Right atrium auricular region (tissue), 2 donors: ENCODE measurements around the gene EPS8L1. TPM values are rescaled to one million over a fixed set of nuclear protein-coding genes. Genes with fewer than 3 reads are reported as not detected.

Experiments
- DNase-seq: peaks from one replicate; pipeline ENCODE4 v3.0.0-alpha.2; 2019; ENCODE audit warnings: low spot score
- H3K27ac ChIP-seq, 2 donors: fragments of 200-600 bp; sonication (generic); 1 replicate in 1 of 2; 2 replicates in 1 of 2; pipeline ENCODE4 v1.5.1; 2016 to 2019
- H3K27me3 ChIP-seq, 2 donors: fragments of 200-600 bp; sonication (generic); one replicate each; pipeline versions ENCODE4 v1.5.1 to v1.6.0; 2017 to 2019
- H3K36me3 ChIP-seq: fragments of 200-600 bp; sonication (generic); one replicate; pipeline ENCODE4 v1.5.1; 2016
- H3K4me1 ChIP-seq, 2 donors: fragments of 200-600 bp; sonication (generic); one replicate each; pipeline versions ENCODE4 v1.5.1 to v1.6.0; 2017 to 2019
- H3K4me3 ChIP-seq, 2 donors: fragments of 200-600 bp; sonication (generic); 1 replicate in 1 of 2; 2 replicates in 1 of 2; pipeline ENCODE4 v1.5.1; 2017 to 2019; ENCODE audit warnings: mild to moderate bottlenecking in 1 of 2, moderate library complexity in 1 of 2
- H3K9me3 ChIP-seq, 2 donors: fragments of 200-600 bp; sonication (generic); one replicate each; pipeline ENCODE4 v1.5.1; 2019
- CTCF ChIP-seq, 2 donors: fragments of 200-600 bp; sonication (generic); IDR thresholded peaks; one replicate each; pipeline ENCODE4 v1.5.1; 2019; ENCODE audit warnings: antibody characterized with exemption in 2 of 2
- total RNA-seq, 2 donors: library from RNA; depleted of rRNA; stranded (reverse); fragments of >200 nt; gene quantifications; one replicate each; pipeline ENCODE4 v1.1.0, GENCODE V29; 2016

Gene EPS8L1
- total RNA-seq, 2 donors from 2014 or later = 6.7 to 13.8 TPM

GRCh38 chr19:55068950-55069864, 6.5 kb upstream of the EPS8L1 start:
- no peak for TF ChIP-seq CTCF (IDR thresholded peaks at IDR 0.05)

DNA sequence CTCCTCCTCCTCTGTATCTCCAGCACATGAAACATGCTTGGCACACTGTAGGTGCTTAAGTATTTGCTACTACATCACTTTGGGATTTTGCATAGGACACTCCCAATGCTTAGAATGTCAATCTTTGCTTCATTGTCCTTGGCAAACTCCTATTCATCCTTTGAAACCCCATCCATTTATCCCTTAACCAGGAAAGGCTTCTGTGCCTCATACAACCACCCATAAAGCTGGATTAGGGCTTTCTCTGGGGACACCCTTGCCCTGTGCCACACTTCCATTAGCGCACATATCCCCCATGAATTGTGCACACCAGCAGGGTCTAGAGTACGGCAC, 5.8 kb upstream of the EPS8L1 start:
- H3K4me1 ChIP-seq = peaks cover 0 to 8% of the 10 kb centered on the region in 2 donors
- peaks cover 0 to 14% of the 10 kb centered on the region in 2 donors for H3K9me3 ChIP-seq
- H3K27me3 ChIP-seq = peaks cover 9 to 10% of the 10 kb centered on the region in 2 donors
- no peak overlapping the region for H3K4me3 ChIP-seq
- DNase-seq = no peak
- H3K27ac ChIP-seq = no peak overlapping the region
- TF ChIP-seq CTCF (IDR thresholded peaks at IDR 0.05) = no peak
- H3K36me3 ChIP-seq = no peaks in the 10 kb centered on the region

More at GRCh38 chr19:55068950-55069864, 6.5 kb upstream of the EPS8L1 start:
- peaks cover 0 to 8% of the 10 kb centered on the region in 2 donors for H3K4me1 ChIP-seq
- no peak for DNase-seq
- H3K27me3 ChIP-seq = peaks cover 9 to 10% of the 10 kb centered on the region in 2 donors
- peak overlapping the region in 1 of 2 donors; percentile 18 for H3K4me3 ChIP-seq
- H3K36me3 ChIP-seq = no peaks in the 10 kb centered on the region
- H3K27ac ChIP-seq = peak overlapping the region in 1 of 2 donors; percentile 27
- H3K9me3 ChIP-seq = peaks cover 0 to 14% of the 10 kb centered on the region in 2 donors

GRCh38 chr19:55070466-55071128, 5.1 kb upstream of the EPS8L1 start:
- Histone ChIP-seq H3K9me3 (peaks cover 0 to 14% of the 10 kb centered on the region in 2 donors), H3K4me3 (no peak overlapping the region), H3K27ac (no peak overlapping the region), H3K36me3 (no peaks in the 10 kb centered on the region), H3K27me3 (peaks cover 9 to 10% of the 10 kb centered on the region in 2 donors), H3K4me1 (peaks cover 0 to 8% of the 10 kb centered on the region in 2 donors)
- DNase-seq = no peak
- no peak for TF ChIP-seq CTCF (IDR thresholded peaks at IDR 0.05)

DNA sequence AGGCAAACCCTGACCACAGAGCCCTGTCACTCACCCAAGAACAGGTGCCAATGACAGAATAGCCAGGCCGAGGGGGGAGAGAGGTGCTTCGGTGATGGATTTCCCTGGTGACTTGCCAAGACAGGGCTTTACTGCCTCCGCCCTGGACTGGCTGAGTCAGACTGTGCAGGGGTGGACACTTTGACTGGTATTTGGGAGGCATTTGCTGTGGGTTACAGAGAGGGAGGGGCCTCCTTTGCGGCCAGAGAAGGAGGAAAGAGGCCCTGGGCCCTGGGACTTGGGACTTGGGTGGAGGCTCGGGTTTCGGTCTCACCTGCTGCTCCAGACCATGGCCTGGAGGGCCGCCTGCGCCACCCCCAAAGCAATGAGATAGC, 4.6 kb upstream of the EPS8L1 start:
- DNase-seq = no peak
- Histone ChIP-seq H3K27ac (no peak overlapping the region), H3K9me3 (peaks cover 0 to 14% of the 10 kb centered on the region in 2 donors), H3K4me3 (no peak overlapping the region), H3K4me1 (peaks cover 0 to 8% of the 10 kb centered on the region in 2 donors), H3K36me3 (no peaks in the 10 kb centered on the region), H3K27me3 (peaks cover 9 to 10% of the 10 kb centered on the region in 2 donors)
- no peak for TF ChIP-seq CTCF (IDR thresholded peaks at IDR 0.05)

GRCh38 chr19:55071913-55072312, 3.8 kb upstream of the EPS8L1 start:
- H3K36me3 ChIP-seq = no peaks in the 10 kb centered on the region
- H3K27ac ChIP-seq = no peak overlapping the region
- peaks cover 9 to 10% of the 10 kb centered on the region in 2 donors for H3K27me3 ChIP-seq
- no peak for TF ChIP-seq CTCF (IDR thresholded peaks at IDR 0.05)
- H3K9me3 ChIP-seq = peaks cover 0 to 14% of the 10 kb centered on the region in 2 donors
- H3K4me1 ChIP-seq = peaks cover 0 to 8% of the 10 kb centered on the region in 2 donors
- DNase-seq = no peak
- H3K4me3 ChIP-seq = no peak overlapping the region
